ENCODE data around the gene SNX2. TPM values are rescaled to one million over a fixed set of nuclear protein-coding genes. Genes with fewer than 3 reads are reported as not detected.

The SNX2 gene
- total and polyA plus RNA-seq, 9 of the 15 experiments (the other 6 are each of a cell fraction or from before 2014, with no cell fraction given) = 35.2 to 86.0 (median 58.1) TPM

GRCh38 chr5:122863240-122863639 is 88.4 kb downstream of the SNX2 start (continued):
- TF ChIP-seq CLOCK (CRISPR knock-in tag; IDR thresholded peaks at IDR 0.05; ENCODE audit: borderline replicate concordance) (no peak), MED1 (CRISPR knock-in tag; IDR thresholded peaks at IDR 0.05; ENCODE audit: borderline replicate concordance) (no peak), SREBF1 (IDR thresholded peaks at IDR 0.05; ENCODE audit: borderline replicate concordance, low read depth, low read length) (no peak), POLR2AphosphoS5 (IDR thresholded peaks at IDR 0.05; ENCODE audit: control insufficient read depth, insufficient read depth, low read depth, low read length) (no peak), PRDM10 (IDR thresholded peaks at IDR 0.05; ENCODE audit: partially characterized antibody) (peak; percentile 27), ZBTB9 (CRISPR knock-in tag; IDR thresholded peaks at IDR 0.05) (no peak), HLTF (IDR thresholded peaks at IDR 0.05) (peak; percentile 86), ZNF407 (IDR thresholded peaks at IDR 0.05; ENCODE audit: low read depth) (no peak), MYC (IDR thresholded peaks at IDR 0.05; ENCODE audit: low read depth, low read length) (no peak), MYC (CRISPR knock-in tag; IDR thresholded peaks at IDR 0.05; ENCODE audit: borderline replicate concordance, low read depth) (no peak), FOSL1 (tag; conservative IDR thresholded peaks at IDR 0.05) (peak; percentile 70), CBFA2T3 (IDR thresholded peaks at IDR 0.05) (peak; percentile 96), ZNF133 (CRISPR knock-in tag; IDR thresholded peaks at IDR 0.05) (no peak)

All from K562 (cell line).